Measurements from ENCODE around the gene PPME1. TPM values are rescaled to one million over a fixed set of nuclear protein-coding genes. Genes with fewer than 3 reads are reported as not detected.

Gene PPME1
- total RNA-seq, 2 experiments from 2014 or later, result 28.6 to 28.8 TPM

DNA sequence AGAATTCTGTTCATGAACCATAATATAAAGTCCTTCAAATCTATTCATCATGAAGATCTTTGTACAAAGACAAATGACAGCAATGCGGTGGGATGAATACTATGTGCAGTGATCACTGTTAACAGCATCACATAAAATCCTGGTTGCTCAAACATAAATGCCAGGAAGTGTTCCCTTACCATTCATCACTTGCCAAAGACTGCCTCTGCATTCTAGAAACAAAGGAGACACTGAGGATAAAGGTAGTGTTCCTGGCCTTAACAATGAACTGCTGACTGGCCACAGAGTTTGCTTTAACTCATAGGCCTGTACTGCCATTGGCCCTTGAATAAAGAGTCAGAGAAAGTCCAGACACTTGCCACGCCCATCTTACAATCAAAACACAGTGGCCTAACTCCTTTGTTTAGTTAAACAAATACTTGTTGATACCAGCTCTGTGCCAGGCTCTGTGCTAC lies 29.8 kb upstream of the PPME1 start:
- POLR2A ChIA-PET, result interaction anchor here (0.5 kb wide), 1 partner anchor 35 kb away, joined by 4 read pairs; no protein-coding TSS in a partner anchor
- Histone ChIP-seq H3K9me2 (ENCODE audit: insufficient read depth, low read length) (no peaks in the 10 kb centered on the region), H4K20me1 (ENCODE audit: insufficient read depth, low read length) (no peaks in the 10 kb centered on the region), H3K4me3 (ENCODE audit: low read depth, low read length, poor library complexity, severe bottlenecking) (no peak overlapping the region), H3K27ac (ENCODE audit: low read depth, low read length, poor library complexity, severe bottlenecking) (no peak overlapping the region), H3K4me1 (ENCODE audit: insufficient read depth, low read length, poor library complexity, severe bottlenecking) (no peaks in the 10 kb centered on the region), H3K79me2 (ENCODE audit: insufficient read depth, low read depth, low read length) (no peaks in the 10 kb centered on the region), H2AFZ (ENCODE audit: low read length) (no peak overlapping the region), H3K4me2 (ENCODE audit: low read length) (no peak overlapping the region), H3K36me3 (ENCODE audit: insufficient read depth, low read length) (peaks cover 37% of the 10 kb centered on the region), H3K9me3 (ENCODE audit: low read length) (no peaks in the 10 kb centered on the region)
- intact Hi-C loops (cut with micrococcal nuclease; ENCODE audit: unreplicated experiment), result no loop called here
- no peak for DNase-seq (ENCODE audit: low spot score)
- no peak for TF ChIP-seq EZH2phosphoT487 (IDR thresholded peaks at IDR 0.05; ENCODE audit: borderline replicate concordance, low read depth, low read length)
- TF ChIP-seq, protein P1, sequence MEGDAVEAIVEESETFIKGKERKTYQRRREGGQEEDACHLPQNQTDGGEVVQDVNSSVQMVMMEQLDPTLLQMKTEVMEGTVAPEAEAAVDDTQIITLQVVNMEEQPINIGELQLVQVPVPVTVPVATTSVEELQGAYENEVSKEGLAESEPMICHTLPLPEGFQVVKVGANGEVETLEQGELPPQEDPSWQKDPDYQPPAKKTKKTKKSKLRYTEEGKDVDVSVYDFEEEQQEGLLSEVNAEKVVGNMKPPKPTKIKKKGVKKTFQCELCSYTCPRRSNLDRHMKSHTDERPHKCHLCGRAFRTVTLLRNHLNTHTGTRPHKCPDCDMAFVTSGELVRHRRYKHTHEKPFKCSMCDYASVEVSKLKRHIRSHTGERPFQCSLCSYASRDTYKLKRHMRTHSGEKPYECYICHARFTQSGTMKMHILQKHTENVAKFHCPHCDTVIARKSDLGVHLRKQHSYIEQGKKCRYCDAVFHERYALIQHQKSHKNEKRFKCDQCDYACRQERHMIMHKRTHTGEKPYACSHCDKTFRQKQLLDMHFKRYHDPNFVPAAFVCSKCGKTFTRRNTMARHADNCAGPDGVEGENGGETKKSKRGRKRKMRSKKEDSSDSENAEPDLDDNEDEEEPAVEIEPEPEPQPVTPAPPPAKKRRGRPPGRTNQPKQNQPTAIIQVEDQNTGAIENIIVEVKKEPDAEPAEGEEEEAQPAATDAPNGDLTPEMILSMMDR (conservative IDR thresholded peaks at IDR 0.05; ENCODE audit: low read length), result no peak
- CTCF ChIA-PET (ENCODE audit: unreplicated experiment), result no interaction called here
- no TSS peak for BruUV-seq (replicated peaks)

DNA sequence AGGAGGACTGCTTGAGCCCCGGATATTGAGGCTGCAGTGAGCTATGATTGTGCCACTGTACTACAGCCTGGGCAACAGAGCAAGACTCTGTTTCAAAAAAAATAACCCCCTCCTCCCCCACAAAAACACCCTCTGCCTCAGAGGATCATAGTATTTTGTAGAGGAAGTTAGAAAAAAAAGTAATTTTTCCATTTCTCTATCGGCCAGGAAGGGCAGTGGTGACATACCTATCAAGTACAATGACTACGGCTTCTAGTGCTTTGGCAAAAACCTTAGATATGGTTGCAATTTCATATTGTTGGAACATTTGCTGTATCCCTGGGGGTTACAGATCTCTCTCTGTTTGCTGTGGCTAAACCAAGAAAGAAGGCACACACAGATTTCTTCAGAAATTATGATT lies 29.2 kb upstream of the PPME1 start:
- H3K4me3 ChIP-seq (ENCODE audit: low read depth, low read length, poor library complexity, severe bottlenecking), result no peak overlapping the region
- no peak overlapping the region for H3K27ac ChIP-seq (ENCODE audit: low read depth, low read length, poor library complexity, severe bottlenecking)
- H3K4me1 ChIP-seq (ENCODE audit: insufficient read depth, low read length, poor library complexity, severe bottlenecking), result no peaks in the 10 kb centered on the region
- ChIA-PET CTCF (ENCODE audit: unreplicated experiment) (no interaction called here), POLR2A (no interaction called here)
- no peak for DNase-seq (ENCODE audit: low spot score)
- H3K9me2 ChIP-seq (ENCODE audit: insufficient read depth, low read length), result no peaks in the 10 kb centered on the region
- H3K36me3 ChIP-seq (ENCODE audit: insufficient read depth, low read length), result peaks cover 33% of the 10 kb centered on the region
- no TSS peak for BruUV-seq (replicated peaks)
- intact Hi-C loops (cut with micrococcal nuclease; ENCODE audit: unreplicated experiment), result no loop called here
- H4K20me1 ChIP-seq (ENCODE audit: insufficient read depth, low read length), result no peaks in the 10 kb centered on the region
- H2AFZ ChIP-seq (ENCODE audit: low read length), result no peak overlapping the region
- no peaks in the 10 kb centered on the region for H3K79me2 ChIP-seq (ENCODE audit: insufficient read depth, low read depth, low read length)
- H3K4me2 ChIP-seq (ENCODE audit: low read length), result no peak overlapping the region
- no peaks in the 10 kb centered on the region for H3K9me3 ChIP-seq (ENCODE audit: low read length)
- TF ChIP-seq, protein P1 (conservative IDR thresholded peaks at IDR 0.05; ENCODE audit: low read length), result no peak
- no peak for TF ChIP-seq EZH2phosphoT487 (IDR thresholded peaks at IDR 0.05; ENCODE audit: borderline replicate concordance, low read depth, low read length)

DNA sequence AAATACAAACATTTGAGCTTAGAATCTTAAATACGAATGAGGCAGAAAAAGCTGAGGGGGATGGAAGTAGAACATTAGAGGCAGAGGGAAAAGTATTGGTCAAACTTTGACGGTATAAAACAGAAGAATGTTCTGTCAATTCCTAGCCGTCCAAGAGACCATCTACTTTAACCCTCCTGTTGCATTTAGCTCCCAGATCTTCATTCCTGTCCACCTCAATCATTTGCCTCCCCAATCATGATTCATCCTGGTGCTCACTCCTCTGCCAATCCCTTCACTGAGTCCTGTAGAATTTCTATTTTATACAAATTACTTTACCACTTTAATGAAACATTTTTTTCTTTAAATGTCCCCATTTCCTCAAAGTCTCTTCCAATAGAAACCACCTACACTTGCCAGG lies 28.5 kb upstream of the PPME1 start:
- Histone ChIP-seq H2AFZ (ENCODE audit: low read length) (no peak overlapping the region), H3K4me1 (ENCODE audit: insufficient read depth, low read length, poor library complexity, severe bottlenecking) (no peaks in the 10 kb centered on the region), H3K4me3 (ENCODE audit: low read depth, low read length, poor library complexity, severe bottlenecking) (no peak overlapping the region), H3K4me2 (ENCODE audit: low read length) (no peak overlapping the region), H3K36me3 (ENCODE audit: insufficient read depth, low read length) (peaks cover 32% of the 10 kb centered on the region), H4K20me1 (ENCODE audit: insufficient read depth, low read length) (no peaks in the 10 kb centered on the region), H3K79me2 (ENCODE audit: insufficient read depth, low read depth, low read length) (no peaks in the 10 kb centered on the region), H3K9me3 (ENCODE audit: low read length) (no peaks in the 10 kb centered on the region), H3K27ac (ENCODE audit: low read depth, low read length, poor library complexity, severe bottlenecking) (no peak overlapping the region), H3K9me2 (ENCODE audit: insufficient read depth, low read length) (no peaks in the 10 kb centered on the region)
- DNase-seq (ENCODE audit: low spot score), result no peak
- CTCF ChIA-PET (ENCODE audit: unreplicated experiment), result no interaction called here
- POLR2A ChIA-PET, result no interaction called here
- TF ChIP-seq EZH2phosphoT487 (IDR thresholded peaks at IDR 0.05; ENCODE audit: borderline replicate concordance, low read depth, low read length), result no peak
- TF ChIP-seq, protein P1 (conservative IDR thresholded peaks at IDR 0.05; ENCODE audit: low read length), result no peak
- BruUV-seq (replicated peaks), result no TSS peak
- intact Hi-C loops (cut with micrococcal nuclease; ENCODE audit: unreplicated experiment), result no loop called here
